GM15510 (cell line): ENCODE data around the gene LARGE1.

Experiments
- POLR2A ChIP-seq: IDR thresholded peaks from 3 replicates; pipeline ENCODE4 v1.6.1; 2011; ENCODE audit warnings: borderline replicate concordance; ENCODE audit not compliant: insufficient read length; ENCODE audit errors: extremely low read depth

Gene LARGE1

GRCh38 chr22:33593818-33594217, 326.5 kb downstream of the LARGE1 start:
- no peak for TF ChIP-seq POLR2A

- no peak for TF ChIP-seq POLR2A
These were observed 328.3 kb downstream of the LARGE1 start for GRCh38 chr22:33591946-33592345.

GRCh38 chr22:33589297-33589696, 331.0 kb downstream of the LARGE1 start:
- TF ChIP-seq POLR2A: no peak

- no peak for TF ChIP-seq POLR2A
These were observed 331.4 kb downstream of the LARGE1 start for GRCh38 chr22:33588860-33589259.

- no peak for TF ChIP-seq POLR2A
These were observed 336.1 kb downstream of the LARGE1 start for GRCh38 chr22:33584152-33584551.

- TF ChIP-seq POLR2A: no peak
These were observed 337.4 kb downstream of the LARGE1 start for GRCh38 chr22:33582822-33583400.

- TF ChIP-seq POLR2A: no peak
These were observed 340.0 kb downstream of the LARGE1 start for GRCh38 chr22:33580310-33580709.

- no peak for TF ChIP-seq POLR2A
These were observed 340.7 kb downstream of the LARGE1 start for GRCh38 chr22:33579448-33580093.

GRCh38 chr22:33578752-33579151, 341.5 kb downstream of the LARGE1 start:
- no peak for TF ChIP-seq POLR2A

GRCh38 chr22:33577862-33578411, 342.3 kb downstream of the LARGE1 start:
- no peak for TF ChIP-seq POLR2A

- TF ChIP-seq POLR2A: no peak
These were observed 344.1 kb downstream of the LARGE1 start for GRCh38 chr22:33576205-33576604.

- TF ChIP-seq POLR2A: no peak
These were observed 344.5 kb downstream of the LARGE1 start for GRCh38 chr22:33575771-33576170.

- TF ChIP-seq POLR2A: no peak
These were observed 345.2 kb downstream of the LARGE1 start for GRCh38 chr22:33575041-33575440.

GRCh38 chr22:33573479-33573878, 346.8 kb downstream of the LARGE1 start:
- TF ChIP-seq POLR2A: no peak

- TF ChIP-seq POLR2A: no peak
These were observed 348.2 kb downstream of the LARGE1 start for GRCh38 chr22:33572086-33572485.

GRCh38 chr22:33570110-33570509, 350.2 kb downstream of the LARGE1 start:
- no peak for TF ChIP-seq POLR2A
